NCI-H1048 (cell line): ENCODE data around the gene CNTNAP2.

Experiments used
- DNase-seq: peaks from one replicate; lab custom pipeline; 2025; lab: John Stamatoyannopoulos, UW

CNTNAP2 gene

DNA sequence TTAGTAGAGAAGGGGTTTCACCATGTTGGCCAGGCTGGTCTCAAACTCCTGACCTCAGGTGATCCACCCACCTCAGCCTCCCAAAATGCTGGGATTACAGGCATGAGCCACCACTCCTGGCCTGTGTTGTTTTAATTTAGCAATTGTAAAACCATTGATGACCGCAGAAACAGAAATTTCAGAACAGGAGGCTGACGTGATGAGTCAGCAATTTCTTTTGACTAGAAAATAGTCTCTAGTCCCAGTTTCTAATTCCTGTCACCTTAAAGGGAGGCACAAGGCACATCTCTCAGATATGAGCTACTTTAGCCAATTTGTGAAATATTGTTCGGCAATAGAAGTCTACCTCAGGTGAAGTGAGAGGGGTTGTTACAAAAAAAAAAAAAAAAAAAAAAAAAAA lies 2033.1 kb downstream of the CNTNAP2 start:
- DNase-seq: no peak

DNA sequence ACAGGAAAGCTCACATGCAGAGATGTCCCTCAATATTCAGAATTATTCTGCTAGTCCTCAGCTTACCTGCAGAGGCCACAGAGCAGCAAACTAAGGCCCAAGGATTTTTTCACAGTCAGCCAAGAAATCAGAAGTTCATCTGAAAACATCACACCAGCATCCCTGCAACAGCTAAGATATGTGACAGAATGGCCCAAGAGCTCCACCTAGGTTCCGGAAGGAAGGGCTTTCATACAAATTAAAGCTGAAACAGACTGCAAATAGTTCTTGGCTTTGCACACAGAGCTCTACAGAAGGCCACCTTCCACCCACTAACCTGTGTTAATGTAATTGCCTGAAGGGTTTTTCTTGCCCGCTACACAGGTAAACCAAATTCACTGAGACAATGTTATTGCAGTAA lies 2035.2 kb downstream of the CNTNAP2 start:
- DNase-seq: no peak

DNA sequence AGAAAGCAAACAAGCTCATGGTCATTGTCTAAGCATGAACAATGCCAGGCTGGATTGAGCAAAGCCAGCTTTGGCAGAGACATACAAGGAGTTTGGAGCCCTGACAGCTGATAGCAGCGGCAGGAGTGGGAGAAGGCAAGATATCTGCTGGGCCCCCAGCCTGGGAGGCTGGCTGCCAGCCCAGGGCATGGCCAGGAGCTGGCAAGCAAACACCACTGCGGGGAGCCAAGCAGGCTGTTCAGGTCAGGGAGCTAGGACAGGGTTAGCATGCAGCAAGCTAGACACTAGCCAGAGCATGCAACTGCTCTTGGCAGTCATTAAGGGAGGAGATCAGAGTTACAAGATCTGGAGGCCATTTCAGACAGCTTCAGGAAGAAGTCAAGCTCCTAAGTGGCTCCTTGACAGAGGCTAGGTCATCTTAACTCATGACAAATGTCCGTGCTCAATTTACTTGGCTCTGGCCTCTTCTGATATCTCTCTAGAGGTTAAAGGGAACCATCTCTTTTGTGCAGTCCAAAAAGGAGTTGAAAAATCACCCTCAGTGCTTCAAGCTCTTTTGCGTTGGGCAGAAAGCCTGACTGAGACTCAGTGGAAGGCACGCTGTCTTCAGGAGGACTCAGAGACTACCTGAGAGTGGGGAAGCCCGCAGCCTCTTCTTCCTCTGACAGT lies 2037.1 kb downstream of the CNTNAP2 start:
- DNase-seq: no peak

DNA sequence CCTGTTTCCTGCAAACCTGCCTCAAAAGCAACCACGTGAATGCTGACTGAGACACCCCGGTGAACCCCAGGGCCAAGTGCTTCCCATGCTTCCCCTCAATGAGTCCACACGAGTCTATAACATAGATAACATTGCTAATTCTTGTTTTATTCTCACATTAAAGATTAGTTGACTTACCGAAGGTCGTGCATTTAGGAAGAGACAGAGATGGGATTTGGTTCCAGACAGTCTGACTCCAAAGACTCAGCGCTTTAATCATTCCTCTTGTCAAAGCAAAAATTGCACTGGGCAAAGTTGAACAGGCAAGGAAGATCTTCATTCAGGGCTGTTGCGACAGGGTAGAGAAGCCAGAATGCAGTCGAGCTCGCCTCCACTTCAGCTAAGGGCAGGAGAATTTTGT lies 2038.4 kb downstream of the CNTNAP2 start:
- no peak for DNase-seq

DNA sequence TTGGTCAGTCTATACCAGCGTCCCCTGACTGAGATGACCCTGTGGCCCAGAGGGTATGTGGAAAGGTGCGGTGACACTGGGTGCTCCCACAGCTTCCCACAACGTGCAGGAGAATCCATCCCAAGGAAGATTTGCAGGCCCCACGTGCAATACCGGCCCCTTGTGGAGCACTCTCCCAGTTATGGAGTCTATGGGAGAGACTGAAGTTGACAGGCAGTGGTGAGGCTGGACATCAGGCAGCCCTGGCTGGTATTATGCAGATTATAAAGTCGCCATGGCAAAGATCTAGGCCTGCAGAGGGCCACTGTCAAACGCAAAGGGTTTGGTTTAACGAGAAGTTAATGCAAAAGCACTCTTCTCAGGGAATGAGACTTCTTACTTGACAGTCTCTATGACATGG lies 2039.2 kb downstream of the CNTNAP2 start:
- no peak for DNase-seq

DNA sequence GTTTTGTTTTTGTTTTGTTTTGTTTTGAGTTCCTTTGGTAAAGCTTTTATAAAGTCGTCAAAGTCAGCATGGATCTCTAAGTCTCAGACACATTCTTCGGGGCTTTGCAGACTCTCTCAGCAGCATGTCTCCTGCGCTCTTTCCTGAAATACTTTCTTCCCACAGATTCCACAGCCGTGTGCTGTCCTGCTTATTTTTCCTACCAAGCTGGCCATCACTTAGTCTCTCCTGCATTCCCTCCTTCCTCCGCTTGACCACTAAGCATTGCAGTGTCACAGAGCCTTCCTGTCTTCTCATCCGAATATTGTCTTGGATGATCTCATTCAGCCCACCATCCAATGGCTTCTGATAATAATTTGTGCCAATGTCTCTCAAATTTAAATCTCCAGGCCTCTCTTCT lies 2039.6 kb downstream of the CNTNAP2 start:
- DNase-seq: no peak

DNA sequence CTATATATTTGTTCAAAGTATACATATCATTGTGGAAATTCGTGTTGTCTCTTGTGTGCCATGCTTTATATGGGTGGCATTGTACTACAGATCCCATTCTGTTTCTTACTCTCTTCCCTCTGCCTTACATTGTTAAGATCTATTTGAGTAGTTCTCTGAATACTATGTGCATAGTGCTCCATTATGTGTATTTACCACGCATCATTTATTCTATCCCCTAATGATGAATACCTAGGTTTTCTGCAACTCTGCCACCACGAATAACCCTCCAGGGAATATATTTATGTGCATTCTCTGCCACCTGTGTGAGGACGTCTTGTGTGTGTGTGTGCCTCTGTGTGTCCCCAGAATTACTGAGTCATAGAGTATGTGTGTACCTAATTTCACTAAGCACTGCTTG lies 2042.7 kb downstream of the CNTNAP2 start:
- no peak for DNase-seq

DNA sequence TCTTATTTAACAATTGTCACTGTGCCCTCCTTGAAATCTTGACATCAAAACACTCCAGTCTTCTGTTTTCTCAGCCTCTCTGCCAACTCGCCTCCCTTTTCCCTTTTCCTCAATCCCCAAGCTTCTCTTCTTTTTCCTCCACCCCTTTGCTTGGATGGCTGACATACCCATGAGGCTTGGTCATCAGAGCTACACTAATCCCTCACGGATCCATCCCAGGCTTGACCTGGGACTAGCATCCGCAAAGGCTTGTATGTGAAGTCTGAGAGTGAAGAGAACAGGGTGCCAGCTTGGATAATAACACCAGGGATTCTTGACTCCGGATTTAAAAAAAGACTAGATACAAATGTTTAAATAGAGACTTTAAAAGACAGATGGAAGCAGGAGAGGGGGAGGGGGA lies 2045.2 kb downstream of the CNTNAP2 start:
- DNase-seq: no peak

DNA sequence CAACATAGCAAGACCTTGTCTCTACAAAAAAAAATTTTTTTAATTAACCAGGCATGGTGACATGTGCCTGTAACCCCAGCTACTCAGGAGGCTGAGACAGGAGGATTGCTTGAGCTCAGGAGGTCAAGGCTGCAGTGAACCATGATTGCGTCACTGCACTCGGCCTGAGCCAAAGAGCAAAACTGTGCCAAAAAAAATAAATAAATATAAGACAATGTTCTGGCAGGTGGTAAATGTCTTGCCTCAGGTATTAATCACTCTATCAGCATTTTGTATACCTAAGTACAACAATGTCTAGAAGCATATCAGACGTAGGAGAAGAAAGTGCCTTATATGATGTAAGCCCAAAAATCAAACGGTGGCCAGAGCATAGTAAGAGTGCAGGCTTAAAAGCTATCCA lies 2046.2 kb downstream of the CNTNAP2 start:
- no peak for DNase-seq

DNA sequence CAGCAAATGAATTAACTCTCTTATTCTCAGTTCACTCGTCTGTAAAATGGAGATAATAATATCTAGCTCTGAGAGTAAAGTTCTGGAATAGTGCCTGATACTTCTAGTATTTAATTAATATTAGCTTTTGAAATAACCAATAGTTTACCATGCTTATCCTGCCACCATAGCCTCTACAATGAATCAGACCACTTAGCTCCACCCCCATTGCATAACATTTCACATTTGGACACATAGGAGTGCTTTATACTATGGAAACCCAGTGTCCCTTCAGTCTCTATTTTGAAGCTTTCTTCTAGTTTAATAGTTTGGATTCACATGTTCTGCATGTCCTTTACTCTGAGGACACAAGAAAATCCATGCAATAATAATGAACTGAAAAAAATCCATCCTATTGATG lies 2046.6 kb downstream of the CNTNAP2 start:
- DNase-seq: no peak

DNA sequence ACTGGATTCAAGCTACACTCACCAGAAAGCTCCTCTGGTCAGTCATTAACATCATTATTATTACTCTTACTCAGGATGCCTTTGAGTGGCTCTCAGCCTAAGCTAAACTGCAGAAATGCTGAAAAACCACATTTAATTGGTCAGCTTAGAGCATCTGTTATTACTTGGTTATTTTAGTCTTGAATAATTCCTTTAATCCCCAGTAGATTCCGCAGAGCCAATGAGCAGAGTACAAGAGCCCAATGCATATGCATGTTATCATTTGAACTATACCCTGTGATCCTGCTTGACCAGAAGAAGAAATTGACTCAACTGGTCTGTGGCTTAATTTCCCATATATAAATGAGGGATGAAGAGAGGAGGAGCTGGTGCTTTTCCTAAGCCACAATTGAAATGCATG lies 2056.3 kb downstream of the CNTNAP2 start:
- DNase-seq: no peak

DNA sequence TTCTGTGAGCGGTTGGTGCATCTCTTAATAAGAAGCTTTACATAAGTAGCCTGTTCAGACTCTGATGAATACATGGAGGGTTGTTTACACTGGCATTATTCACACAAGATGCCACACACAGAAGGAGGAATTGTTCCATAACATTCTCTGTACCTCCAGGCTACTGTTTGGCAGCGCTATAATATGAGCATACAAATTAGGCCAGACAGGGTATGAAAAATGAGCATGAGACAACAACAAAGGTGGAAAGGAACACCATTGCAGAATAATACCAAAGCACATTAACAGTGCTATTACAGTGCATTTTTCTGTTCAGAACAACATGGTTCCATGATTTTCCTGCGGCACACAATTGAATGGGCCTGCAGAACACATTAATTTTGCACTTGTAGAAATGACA lies 2056.8 kb downstream of the CNTNAP2 start:
- peak; percentile 67 for DNase-seq

DNA sequence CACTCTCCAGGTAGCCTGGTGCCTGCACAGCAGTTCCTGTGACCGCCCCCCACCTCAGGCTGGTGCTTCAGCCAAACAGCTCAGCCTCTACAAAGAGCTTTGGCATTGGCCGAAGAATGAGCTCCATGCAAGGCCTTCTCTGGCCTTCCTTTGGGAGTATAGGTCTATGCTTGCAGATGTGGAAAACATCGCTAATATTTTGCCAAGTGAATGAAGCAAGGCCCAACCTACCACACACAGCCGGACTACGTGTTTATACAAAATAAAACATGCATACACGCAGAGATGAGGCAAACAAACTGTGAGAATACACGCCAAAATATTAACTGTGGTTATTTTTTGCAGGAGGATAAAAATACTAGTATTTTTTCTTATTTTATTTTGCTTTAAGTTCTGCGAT lies 2057.8 kb downstream of the CNTNAP2 start:
- DNase-seq: no peak

DNA sequence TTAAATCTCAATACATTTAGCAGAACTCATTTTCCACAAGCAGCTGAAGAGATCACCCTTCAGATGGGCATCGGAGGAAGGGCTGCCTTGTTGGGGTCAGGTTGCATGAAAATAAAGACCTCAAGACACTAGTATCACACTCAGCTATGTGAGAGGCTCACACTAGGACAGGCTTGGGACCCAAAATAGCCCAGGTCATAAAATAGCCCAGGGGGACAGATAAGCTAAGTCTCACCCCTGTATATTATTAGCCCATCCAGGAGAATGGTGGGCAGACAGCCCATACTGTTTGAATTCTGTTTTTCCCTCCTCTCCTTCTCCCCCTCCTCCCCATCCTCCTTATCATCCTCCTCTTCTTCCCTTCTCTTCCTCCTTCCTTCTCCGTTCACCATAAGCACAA lies 2058.9 kb downstream of the CNTNAP2 start:
- no peak for DNase-seq

DNA sequence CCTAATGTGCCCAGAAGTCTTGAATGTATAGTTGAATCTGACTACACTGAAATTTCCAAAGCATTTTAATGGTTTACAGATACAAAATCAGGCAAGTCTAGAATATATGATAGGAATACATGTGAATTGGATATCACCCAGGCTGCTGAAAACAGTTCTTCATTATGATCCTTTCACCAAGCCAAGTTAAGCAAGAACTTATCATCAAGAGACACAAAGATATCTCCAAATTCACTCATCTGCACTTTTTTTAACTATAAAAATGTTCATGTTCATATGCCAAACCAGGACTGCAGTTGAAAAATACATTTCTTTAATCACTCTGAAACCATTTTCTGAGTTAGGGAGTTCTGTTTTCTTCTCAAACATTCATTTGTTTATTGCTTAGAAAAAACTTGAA lies 2061.4 kb downstream of the CNTNAP2 start:
- DNase-seq: no peak

DNA sequence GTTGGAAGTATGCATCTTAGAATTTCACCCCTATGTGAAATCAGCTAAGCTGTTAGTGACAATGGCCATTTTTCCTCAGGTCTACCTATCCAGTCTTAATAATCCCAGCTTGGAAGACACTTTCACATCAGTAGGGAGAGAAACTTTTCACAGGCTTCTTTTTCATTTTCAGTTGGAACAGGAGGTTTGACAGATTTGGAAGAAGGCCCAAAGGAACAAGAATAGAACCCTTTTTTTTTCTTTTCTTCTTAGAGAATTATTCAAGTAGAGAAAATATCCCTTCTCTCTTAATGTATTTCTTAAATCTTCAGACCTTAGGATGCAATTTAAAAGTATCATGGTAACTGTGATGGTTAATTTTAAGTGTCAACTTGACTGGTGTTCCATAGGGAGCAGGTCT lies 2063.5 kb downstream of the CNTNAP2 start:
- no peak for DNase-seq

DNA sequence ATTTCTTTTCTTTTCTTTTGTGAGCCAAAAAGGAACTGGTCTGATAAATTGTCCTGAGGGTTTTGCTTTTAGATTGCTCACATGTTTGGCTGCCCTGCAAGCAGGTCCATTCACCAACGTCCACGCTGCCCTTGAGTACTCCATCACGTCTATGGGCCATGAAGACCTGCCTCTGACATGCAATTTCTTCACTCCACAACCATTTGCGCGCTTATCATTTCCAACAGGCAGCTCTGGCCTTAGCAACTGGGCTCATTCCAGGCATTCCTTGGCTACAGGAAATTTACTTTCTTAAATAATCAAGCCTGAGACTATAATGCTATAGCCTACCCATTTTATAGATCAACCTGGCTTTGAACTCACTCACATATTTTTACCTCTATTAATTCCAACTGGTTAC lies 2065.7 kb downstream of the CNTNAP2 start:
- DNase-seq: no peak

DNA sequence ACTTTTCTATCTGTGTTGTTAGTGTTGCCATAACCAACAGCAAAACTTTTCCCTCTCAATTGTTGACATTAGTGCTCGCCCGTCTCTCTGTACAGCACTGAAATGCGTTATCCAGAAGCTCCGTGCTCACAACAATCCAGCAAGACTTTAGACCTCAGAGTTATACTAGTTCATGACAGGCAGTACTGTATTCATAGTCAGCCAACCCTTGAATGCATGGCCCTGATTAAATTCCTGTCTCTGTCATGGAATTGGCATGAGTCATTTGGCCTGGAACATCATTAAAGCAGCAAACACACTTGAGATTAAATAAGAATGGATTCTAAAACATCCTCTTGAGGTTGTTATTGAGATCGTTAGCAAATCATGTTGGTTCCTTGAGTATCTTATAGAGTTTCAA lies 2068.4 kb downstream of the CNTNAP2 start:
- DNase-seq: no peak

DNA sequence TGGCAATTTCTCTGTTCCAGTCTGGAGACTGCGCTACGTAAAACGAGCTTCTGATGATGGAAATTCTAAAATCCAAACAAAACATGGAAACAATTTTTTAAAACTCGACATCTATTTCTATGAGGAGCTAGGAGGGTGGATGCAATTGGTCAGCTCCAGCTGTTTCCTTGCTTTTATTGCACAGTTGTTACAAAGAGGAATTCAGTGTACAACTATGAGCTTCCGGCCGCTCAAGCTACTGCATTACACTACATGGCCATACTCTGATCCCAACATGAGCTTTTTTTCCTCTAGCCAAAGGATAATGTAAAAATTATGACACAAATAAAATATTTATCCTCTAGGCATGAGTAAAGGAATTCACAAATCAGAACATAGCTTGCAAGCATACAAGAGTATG lies 2070.9 kb downstream of the CNTNAP2 start:
- no peak for DNase-seq

DNA sequence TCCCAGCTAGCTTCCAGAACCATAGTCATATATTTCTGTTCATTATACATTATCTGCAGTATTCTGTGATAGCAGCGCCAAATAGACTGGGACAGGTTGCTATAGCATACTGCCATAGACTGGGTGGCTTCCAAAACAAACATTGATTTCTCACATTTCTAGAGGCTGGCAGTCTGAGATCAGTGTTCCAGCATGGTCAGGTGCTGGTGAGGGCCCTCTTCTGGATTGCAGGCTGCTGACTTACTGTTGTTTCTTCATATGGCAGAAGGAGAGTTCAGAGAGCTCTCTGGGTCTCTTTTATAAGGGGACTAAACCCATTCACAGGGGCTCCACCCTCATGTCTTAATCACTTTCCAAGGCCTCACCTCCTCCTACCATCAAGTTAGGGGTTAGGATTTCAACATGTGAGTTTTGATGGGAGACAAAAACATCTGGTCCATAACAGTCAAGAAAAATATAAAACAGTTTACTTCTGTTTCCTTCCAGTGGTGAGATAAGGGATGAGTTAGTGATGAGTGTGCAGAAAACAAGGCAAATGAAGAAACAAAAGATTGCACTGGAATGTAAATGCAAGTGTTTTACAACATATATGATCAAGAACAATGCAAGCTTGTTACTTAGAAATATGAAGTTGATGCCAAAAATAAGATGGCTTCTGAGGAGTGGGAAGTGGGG lies 2074.9 kb downstream of the CNTNAP2 start:
- DNase-seq: no peak

DNA sequence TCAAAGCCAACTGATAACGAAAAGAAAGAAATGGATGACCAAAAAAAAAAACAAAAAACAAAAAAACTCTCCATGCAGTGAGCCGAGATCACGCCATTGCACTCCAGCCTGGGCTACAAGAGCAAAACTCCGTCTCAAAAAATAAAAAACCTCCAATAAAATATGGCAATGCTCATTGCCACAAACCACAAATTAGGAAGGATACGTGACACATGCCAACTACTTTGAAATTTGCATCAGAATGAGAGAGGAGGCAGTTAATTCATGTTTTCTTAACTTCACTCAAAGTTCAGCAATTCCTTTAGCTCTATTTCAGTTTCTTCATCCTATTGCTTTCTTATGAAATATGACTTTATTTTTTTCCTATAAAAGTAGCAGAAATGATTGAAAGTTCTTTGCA lies 2075.9 kb downstream of the CNTNAP2 start:
- no peak for DNase-seq

DNA sequence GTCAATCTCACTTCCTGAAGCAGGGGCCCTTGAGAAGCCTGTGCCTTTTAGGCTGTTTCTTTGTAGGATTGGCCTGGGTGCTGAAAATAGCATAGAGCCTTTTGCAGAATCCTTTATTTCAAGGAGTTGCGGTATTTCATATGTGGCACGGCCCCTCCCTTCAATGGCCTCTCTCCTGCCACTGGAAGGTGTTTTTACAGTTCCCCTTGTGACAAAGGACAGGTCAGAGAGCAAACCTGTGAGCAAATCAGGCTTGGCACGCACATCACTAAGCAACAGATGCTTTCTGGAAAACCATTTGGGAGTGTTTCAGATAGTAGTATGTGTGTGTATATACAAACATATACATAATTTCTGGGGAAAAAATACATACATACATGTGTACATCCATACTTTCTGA lies 2085.4 kb downstream of the CNTNAP2 start:
- DNase-seq: no peak

DNA sequence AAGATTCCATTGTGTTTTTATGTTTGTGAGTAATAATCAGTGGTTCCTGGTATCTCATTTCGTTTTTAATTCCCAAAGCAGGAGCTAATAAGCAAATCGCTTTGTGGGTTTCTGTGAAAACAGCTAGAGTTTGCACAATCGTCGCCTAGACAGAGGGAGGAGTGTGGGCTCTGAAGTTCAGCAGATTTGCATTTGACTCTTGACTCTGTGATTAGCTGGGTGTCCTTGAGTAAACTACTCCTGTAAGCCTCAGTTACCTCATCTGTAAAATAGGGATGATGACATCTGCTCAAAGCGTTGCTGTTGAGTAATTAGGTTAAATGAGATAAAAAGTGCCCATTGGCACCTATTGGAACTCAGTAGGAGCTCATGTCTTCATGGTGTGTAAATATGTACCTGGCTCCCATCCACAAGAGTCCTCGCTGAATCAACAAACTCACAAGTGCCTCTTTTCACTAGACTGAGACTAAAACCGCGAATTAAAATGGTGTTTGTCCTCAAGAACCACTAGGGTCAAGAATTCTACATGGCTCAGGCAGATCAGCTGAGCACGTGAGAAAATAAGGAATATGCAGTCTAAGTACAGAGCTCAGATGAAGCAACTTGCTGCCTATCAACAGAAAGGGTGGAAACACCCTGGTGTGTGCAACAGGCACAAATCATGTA lies 2088.2 kb downstream of the CNTNAP2 start:
- DNase-seq: no peak
